Activated CD4-positive, alpha-beta T cell treated with anti-CD3 and anti-CD28 coated beads, Interleukin-2, amount 50 U/mL, for 48 hours (primary cell): ENCODE results near the gene TP53INP2.
"Not testable (repeated sequence)": the region's sequence is repeated elsewhere in the genome, so short reads cannot be mapped to it uniquely, and the experiment has no call there.

ENCODE experiments used
- DNase-seq, 2 experiments: peaks; one replicate each; pipeline ENCODE4 v3.0.0-alpha.2; 2020

The TP53INP2 gene

DNA sequence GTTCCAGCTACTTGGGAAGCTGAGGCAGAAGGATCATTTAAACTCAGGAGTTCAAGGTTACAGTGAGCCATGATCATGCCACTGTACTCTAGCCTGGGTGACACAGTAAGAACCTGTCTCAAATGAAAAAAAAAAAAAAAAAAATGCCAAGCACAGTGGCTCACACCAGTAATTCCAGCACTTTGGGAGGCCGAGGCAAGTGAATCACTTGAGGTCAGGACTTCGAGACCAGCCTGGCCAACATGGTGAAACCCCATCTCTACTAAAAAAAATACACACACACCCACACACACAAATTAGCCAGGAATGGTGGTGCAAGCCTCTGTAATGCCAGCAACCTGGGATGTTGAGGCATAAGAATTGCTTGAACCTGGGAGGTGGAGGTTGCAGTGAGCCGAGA lies 18.4 kb downstream of the TP53INP2 start:
- not testable (repeated sequence) for DNase-seq

DNA sequence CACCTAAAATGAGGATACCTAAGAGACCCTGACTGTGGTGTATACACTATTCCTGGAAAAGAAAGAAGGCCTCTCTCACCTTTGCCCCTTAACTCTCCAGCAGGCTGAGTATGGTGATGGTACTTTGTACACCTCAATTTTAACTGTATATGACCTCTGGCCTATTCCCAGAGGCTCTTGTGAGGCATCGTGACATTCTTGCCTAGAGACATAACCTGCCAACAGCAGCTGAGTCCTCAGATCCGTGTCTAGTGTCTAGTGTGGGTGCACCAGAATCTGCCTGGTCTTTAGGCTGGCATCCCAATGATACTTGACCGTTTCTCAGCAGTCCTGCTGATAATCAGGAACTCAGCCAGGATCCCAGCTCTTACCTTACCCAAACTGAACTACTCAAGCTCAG lies 20.0 kb downstream of the TP53INP2 start:
- DNase-seq, result no peak

DNA sequence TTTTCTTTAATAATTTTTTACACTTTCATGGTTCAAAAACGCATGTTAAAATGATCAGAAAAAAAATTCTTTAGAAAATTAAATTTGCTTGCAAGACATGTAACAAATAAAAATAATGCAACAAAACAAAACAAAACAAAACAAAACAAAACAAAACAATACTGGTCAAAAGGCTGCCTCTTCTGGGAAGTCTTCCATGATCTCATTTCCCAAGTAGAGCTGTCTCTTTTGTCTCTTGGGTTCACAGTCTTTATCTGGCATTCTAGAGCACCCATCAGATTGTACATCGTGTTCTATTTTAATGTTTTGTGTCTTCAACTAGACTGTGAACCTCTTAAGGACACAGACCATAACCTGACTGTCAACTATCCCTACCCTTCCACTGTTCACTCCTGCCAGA lies 25.3 kb downstream of the TP53INP2 start:
- no peak for DNase-seq

DNA sequence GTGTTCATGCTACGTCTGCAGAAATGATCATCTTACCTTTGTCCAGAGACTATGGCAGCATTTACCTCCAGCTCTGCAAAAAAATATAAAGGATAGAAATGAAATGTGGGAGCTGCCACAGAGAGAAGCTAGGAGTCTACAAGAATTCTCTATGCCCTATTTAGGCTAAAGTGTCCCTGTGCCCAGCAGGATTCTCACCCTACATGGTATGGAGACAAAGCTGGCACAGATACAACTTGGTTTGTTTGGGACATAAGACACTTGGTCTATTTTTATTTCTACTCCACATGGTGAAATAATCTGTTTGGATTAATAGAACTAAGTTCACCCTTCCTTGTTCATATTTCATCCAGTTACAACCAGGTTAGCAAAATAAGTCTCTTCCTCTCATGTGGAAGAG lies 28.4 kb downstream of the TP53INP2 start:
- DNase-seq, result no peak

DNA sequence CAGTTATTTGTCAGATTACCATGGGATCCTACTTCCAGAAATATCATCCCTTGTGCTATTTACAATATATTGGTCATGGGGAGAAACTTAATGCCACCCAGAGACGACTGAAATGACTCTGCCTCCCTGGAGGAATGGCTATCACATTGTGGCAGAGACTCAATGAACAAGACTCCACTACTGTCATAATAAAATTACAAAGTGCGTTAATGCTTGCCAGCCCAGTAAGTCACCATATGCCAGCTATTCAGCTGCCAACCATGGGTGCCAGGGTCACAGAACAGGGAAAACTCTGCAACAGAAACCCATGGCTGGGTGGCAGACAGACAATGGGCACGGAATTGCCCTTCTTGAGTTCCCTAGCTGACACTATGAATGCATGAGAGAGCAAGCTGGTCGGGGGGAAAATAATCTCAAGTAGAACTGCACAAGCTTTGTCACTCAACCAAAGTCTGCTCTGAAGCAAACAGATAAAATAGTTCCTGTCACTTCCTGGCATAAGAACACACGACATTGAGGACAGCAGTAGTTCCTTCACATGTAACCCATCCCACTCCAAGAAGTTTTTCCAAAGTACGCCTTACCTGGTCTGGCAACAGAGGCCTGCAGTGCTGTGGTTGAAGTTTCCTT lies 32.1 kb downstream of the TP53INP2 start:
- no peak for DNase-seq

DNA sequence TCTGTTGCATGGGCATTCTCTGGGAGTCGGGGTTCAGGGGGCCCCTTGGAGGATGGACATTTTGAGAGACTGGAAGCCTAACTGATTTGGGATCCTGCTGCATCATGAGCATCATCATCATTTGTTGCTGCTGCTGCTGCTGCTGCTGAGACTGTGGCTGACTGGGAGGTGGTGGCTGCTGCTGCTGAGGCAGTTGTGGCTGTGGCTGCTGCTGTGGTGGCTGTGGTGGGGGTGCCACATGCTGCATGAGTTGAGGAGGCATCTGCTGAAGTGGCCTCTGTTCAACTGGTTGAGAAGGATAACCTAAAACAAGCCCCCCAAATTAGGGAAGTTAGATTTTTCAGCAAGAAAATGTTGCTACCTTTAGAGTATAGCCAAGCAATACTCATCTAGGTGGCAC lies 38.9 kb downstream of the TP53INP2 start:
- DNase-seq, result no peak

DNA sequence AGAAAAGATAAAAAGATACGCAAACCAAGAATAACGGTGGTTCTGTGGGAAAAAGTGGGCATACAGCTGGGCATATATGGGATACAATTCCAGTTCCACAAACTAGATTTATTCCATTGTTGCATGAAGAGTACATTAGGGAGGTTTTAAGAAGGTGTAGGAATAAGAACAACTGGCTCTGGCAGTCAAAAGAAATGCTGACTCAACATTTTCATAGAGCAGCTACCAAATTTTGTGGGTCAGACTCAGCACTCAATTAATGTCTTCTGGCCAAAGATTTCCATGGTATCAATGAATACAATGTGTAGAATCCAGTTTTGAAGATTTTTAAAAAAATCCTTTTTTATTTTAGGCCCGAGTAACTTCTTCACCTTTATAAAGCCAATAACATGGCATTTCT lies 40.2 kb downstream of the TP53INP2 start:
- DNase-seq, result no peak

DNA sequence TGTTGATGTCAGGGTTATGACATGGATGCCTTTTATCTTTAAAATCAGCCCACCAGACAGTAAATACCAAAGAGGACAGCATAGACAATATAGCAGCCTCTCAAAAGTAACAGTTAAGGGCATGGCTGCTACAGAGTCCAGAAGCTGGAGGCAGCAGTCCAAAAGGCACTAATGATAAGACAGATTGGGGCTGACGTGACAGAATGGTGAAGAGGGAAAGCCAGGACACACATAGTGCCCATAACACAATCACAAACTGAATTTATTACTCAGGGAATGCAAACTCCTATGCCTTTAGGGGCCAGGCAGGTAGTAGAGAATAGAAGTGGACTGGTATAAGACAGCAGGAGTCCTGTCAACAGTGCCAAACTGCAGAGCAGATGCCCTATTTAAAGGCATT lies 40.7 kb downstream of the TP53INP2 start:
- DNase-seq, result no peak

DNA sequence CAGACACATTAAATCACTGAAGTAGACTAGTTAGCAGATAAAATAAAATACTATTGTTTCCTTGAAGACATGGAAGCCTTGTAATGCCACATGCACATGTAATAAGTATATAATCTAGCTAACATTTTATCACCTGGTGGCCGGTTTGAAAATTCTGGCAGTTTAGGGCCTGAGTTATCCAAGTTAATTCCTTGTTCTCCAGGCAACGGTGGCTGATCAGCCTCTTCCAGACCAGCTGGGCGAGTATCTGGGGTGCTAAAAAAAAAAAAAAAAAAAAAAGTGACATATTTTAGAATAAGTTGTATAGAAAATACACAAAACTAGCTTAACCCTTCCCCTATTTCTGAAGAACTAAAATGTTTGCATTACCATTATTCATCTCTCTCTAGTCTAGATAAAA lies 42.5 kb downstream of the TP53INP2 start:
- no peak for DNase-seq

DNA sequence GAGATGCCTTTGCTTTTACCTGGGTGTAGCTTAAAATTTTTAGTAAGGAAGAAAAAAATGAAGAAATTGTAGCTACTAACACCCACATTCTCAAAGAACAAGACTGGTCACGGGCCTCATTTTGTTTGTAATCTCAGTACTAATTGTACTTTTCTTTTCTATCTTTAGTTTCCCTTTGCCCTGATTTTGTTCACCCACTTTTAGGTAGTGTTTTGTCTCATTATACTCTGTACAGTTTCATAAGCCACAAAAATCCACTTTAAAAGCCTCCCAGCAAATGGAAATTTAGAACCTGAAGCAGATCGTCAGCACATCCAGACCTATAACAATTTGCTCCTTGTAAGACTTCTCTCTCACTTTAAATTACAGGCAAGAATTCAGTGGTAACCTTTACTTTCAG lies 43.3 kb downstream of the TP53INP2 start:
- DNase-seq, result no peak

DNA sequence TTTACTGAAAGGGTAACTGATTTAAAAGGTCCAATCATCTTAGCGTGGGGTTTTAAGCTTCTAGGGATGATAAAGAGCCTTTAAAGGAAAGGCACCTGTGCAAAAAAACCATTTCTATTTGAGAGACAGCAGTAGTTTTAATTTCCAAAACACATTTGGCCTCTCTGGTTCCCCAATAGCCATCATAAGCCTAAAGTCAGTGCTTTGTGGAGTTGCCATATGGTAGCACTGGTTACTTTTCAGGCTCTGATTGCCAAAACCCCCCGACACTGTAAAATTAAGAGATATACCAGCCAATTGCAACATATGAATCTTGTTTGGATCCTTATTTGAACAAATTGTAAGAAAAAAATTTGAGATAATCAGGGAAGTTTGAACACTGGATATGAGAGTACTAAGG lies 44.6 kb downstream of the TP53INP2 start:
- no peak for DNase-seq

DNA sequence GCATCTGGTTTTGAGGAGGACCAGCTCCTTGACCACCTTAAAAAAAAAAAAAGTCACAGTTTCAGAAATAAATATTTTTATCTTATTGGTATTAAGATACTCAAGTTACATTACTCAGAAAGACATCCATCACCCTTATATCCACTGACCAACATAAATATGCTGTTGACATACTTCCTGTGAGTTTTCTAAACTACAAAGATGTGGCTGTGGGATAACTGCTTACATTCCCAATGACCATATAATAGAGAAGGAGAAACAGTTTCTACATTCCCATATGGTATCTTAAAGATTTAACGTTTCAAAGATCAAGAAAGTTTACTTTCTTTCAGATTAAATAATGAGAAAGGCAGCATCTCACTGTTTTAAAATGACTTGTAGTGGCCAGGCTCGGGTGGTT lies 46.3 kb downstream of the TP53INP2 start:
- DNase-seq, result no peak

DNA sequence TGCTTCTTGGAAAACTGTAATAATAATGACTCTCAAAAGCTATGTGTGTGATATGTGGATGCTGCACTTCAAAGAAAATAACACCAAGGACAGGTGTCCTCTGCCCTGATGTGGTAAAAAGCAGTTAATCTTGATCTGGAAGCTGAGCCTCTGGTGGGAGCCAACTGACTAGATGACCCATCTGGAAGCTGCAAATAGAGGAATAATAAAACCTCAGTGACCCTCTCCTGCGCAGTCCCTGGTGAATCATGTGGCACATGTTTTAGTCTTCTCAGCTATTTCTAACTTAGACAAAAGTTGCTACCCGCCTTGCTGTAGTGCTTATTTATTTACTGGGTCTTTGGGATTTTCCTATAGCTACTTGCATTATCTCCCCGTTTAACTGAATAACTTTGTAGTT lies 47.3 kb downstream of the TP53INP2 start:
- no peak for DNase-seq

DNA sequence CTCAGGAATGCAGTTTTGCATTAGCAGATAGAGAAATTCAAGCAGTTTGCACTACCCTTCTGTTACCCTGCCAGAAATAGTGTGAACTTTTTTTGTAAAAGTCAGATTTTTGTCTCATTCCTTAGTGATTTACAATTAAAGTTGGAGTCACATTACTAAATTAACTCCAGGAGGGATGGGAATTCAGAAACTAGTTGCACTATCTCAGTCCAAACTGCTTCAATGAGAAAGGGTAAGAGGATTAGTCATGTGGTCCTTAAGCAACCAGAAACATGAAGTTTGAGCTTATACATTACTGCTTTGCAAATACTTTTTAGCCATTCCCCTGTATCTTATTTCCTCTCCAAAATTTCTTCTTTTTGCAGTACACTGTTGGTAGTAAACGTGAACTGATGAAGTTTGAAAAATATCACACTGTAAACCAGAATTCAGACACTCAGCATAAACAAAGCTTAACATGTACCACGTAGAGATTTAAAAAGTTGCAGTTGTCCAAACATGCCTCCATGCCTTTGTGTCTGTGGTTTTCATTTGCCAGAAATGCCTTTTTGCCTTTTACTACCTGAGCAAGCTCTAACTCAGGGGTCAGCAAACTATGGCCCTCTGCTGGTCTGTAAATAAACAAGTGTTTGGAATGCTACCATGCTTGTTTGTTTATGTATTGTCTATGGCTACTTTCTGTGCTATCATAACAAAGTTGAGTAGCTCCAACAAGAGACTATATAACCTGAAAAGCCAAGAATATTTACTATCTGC lies 49.7 kb downstream of the TP53INP2 start:
- no peak for DNase-seq

DNA sequence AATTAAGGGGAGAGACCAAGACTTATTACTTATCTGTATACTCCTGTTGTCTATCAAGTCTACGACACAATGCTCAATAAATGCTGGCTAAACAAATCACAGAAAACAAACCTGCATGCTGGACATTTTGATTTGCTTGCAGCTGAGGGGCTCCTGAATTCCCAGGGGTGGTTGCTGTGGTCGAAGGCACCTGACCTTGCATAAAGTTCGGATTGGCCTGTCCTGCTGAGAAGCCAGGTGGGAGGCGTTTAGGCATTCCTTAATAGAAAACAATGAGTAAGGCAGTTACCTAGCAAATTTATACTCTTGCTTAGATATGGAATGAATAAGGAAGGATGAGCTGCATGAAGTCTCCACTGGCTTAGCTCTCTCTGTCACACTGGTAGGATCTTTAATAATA lies 50.5 kb downstream of the TP53INP2 start:
- no peak for DNase-seq

DNA sequence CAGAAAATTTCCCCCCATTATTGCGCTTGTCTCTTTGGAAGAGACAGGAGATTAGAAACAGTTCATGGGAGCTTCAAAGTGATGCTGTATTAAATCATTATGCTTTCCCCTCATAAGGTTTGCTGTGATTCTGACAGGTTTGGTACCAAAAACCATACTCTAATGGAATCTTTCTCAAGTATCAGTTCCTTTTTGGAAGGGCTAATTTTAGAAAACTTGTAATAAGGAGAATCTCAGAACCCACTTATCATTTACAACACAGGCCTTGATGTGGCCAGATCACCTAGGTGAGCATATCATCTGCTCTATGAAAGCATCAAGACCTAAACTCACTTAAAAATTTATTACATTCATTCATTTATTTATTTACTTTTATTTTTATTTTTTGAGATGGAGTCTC lies 51.2 kb downstream of the TP53INP2 start:
- DNase-seq, result no peak

DNA sequence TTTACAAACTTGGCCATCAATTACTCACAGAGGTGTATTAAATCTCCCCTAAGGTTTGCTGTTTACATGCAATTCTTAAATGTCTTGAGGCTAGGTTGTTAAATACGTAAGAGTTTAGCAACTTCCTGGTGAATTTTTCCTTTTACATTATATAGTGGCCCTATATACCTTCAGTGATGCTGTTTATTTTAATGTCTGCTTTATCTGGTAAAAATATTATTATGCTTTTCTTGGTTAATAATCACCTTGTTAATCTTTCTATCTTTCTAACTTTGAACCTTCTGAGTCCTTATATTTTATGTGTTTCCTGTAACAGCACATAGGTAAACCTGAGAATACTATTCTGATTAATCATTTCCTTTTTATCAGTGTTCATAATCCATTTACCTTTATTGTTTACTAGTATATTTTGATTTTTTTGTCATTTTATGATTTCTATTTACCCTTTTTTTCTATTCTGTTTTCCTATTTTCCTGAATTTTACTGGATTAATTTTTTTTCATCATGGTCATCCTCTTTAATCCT lies 57.9 kb downstream of the TP53INP2 start:
- DNase-seq, result no peak
